Naive thymus-derived CD8-positive, alpha-beta T cell (primary cell): ENCODE data around the gene PLEKHG1. TPM values are rescaled to one million over a fixed set of nuclear protein-coding genes. Genes with fewer than 3 reads are reported as not detected.

ENCODE experiments used
- ATAC-seq, 2 donors: fragments of 150-1000 bp; cut with Tn5 transposase in 1 of 2; sonication (Bioruptor Pico), chemical (Tn5 transposase) in 1 of 2; 1 replicate in 1 of 2; 2 replicates in 1 of 2; pipeline ENCODE4 v1.10.0; 2021; ENCODE audit warnings: mild to moderate bottlenecking in 2 of 2, moderate library complexity in 2 of 2
- POLR2A ChIA-PET: fragments of 350-600 bp; sonication (Branson Sonifier 250); formaldehyde crosslinking; loops from one replicate; lab custom pipeline; 2021; ENCODE audit warnings: antibody characterized with exemption; lab: Charles Lee
- DNase-seq, 10 donors: peaks; one replicate each; pipeline versions ENCODE4 v3.0.0 to v3.0.0-alpha.2; 2020 to 2022
- H3K27ac Mint-ChIP-seq, 10 donors: one replicate each; pipeline ENCODE4 v1.8.0; 2020 to 2022; ENCODE audit warnings: mild to moderate bottlenecking in 10 of 10, mixed read lengths in 10 of 10, moderate library complexity in 4 of 10, inconsistent platforms in 1 of 10
- H3K27me3 Mint-ChIP-seq, 5 donors: one replicate each; pipeline ENCODE4 v1.8.0; 2021 to 2022; ENCODE audit warnings: mixed read lengths in 5 of 5
- H3K36me3 Mint-ChIP-seq, 3 donors: one replicate each; pipeline ENCODE4 v1.8.0; 2020 to 2022; ENCODE audit warnings: mixed read lengths in 3 of 3, mild to moderate bottlenecking in 2 of 3, inconsistent platforms in 1 of 3
- H3K4me1 Mint-ChIP-seq, 4 donors: one replicate each; pipeline ENCODE4 v1.8.0; 2021 to 2022; ENCODE audit warnings: mixed read lengths in 4 of 4
- H3K4me3 Mint-ChIP-seq, 10 donors: one replicate each; pipeline ENCODE4 v1.8.0; 2020 to 2022; ENCODE audit warnings: mild to moderate bottlenecking in 10 of 10, mixed read lengths in 10 of 10, moderate library complexity in 6 of 10, inconsistent platforms in 1 of 10
- H3K9me3 Mint-ChIP-seq, 9 donors: one replicate each; pipeline ENCODE4 v1.8.0; 2020 to 2022; ENCODE audit warnings: mixed read lengths in 9 of 9, mild to moderate bottlenecking in 3 of 9, inconsistent platforms in 1 of 9, moderate library complexity in 1 of 9
- polyA plus RNA-seq, 3 donors: library from polyadenylated mRNA; unstranded; fragments of 300-500 nt; fragmentation: Illumina TruSeq; gene quantifications; one replicate each; pipeline ENCODE4 v1.2.3, GENCODE V29; 2021
- total RNA-seq, 8 experiments: library from RNA in 2 of 8; stranded (reverse) in 2 of 8; gene quantifications; one replicate each; pipeline ENCODE4 v1.2.3 and lab custom pipeline; 2021 to 2026

The PLEKHG1 gene
- total and polyA plus RNA-seq, 5 experiments from 2014 or later, result 0.11 to 5.3 (median 2.8) TPM; not detected in 1

DNA sequence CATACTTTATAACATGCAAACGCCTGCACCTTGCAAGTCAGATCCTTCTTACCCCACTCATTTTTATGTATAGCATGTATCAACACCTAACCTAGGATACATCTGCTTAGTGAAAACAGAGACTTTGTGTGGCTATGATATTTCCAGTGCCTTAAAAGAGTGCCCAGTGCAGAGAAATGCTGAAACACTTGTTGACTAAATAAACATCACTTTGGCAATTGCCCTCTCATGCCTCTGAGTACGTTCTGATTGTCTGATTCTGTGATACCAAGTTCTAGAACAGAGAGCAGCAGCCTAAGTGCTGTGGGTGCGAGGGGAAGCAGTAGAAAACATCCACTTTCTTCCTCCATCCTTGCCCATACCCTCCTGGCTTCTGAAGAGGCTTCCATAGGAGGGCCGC is 13.6 kb downstream of the PLEKHG1 start:
- Mint-ChIP-seq H3K36me3 (no peaks in the 10 kb centered on the region), H3K4me1 (peaks cover 0 to 31% (median 0%) of the 10 kb centered on the region in 4 donors), H3K9me3 (no peaks in the 10 kb centered on the region), H3K27ac (no peak overlapping the region), H3K27me3 (peaks cover 3 to 34% (median 14%) of the 10 kb centered on the region in 5 donors), H3K4me3 (no peak overlapping the region)
- ATAC-seq, result no peak
- no peak for DNase-seq
- POLR2A ChIA-PET, result no interaction called here

DNA sequence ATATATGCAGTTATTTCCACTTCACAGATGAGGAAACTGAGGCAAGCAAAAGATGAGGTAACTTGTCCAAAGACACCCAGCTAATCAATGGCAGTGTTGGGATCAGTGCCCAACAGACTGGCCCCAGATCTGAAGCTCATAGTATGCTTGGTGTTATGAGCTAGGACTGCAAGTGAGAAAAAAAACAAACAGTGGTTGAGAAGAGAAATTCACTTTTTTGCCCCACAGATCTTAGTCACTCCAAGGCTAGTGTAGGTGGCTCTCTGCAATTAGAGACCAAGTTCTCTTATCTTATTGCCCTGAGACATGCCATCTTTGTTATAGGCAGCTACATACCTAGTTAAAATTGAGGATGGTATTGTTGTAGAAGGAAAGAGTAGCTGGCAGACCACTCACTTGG is 16.3 kb downstream of the PLEKHG1 start:
- Mint-ChIP-seq H3K9me3 (no peaks in the 10 kb centered on the region), H3K4me1 (peaks cover 0 to 42% (median 0%) of the 10 kb centered on the region in 4 donors), H3K4me3 (no peak overlapping the region), H3K27ac (no peak overlapping the region), H3K36me3 (no peaks in the 10 kb centered on the region), H3K27me3 (peaks cover 0 to 41% (median 14%) of the 10 kb centered on the region in 5 donors)
- ATAC-seq (peak in 1 of 2 donors; percentile 20), DNase-seq (no peak)
- POLR2A ChIA-PET, result no interaction called here

DNA sequence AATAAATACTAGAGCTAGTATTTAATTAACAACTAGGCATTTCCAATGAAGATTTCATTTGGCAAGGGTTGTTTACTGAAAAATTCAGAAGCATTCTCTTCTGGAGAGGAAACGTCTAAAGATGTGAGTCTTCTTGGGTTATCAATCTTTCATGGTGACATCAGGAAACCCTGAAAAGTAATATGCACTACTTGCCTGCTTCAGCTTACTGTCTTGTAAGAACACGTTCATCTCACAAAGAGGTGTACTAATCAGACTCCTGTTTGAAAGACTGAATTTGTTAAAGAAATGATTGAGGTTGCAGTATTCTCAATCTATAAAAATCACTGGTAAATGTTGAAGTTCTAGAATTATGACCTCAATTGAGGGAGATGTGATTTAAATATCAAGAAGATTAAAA is 16.9 kb downstream of the PLEKHG1 start:
- Mint-ChIP-seq H3K4me3 (no peak overlapping the region), H3K27me3 (peaks cover 0 to 43% (median 14%) of the 10 kb centered on the region in 5 donors), H3K36me3 (no peaks in the 10 kb centered on the region), H3K9me3 (no peaks in the 10 kb centered on the region), H3K4me1 (peaks cover 0 to 41% (median 0%) of the 10 kb centered on the region in 4 donors), H3K27ac (no peak overlapping the region)
- no peak for ATAC-seq
- DNase-seq, result no peak
- POLR2A ChIA-PET, result no interaction called here

DNA sequence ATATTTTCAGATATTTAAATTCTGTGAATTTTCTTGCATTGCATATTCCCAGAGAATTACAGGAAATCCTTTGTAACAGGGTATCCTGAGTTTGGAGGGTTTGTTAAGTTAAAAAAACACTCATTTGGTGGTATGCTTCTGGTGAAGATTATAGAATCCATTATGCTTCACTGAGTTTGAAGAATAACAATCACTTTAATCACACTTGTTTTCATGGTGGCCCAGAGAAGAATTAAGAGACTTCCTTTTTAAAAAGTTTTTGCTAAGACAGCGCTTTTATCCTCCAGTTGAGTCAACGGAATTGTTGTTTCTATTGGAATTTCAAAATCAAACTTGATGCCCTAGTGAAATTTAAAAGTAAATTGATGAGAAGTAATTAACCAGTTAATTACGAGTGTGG is 17.4 kb downstream of the PLEKHG1 start:
- ATAC-seq, result no peak
- no peak for DNase-seq
- Mint-ChIP-seq H3K27me3 (peaks cover 0 to 47% (median 14%) of the 10 kb centered on the region in 5 donors), H3K27ac (no peak overlapping the region), H3K4me1 (peaks cover 0 to 46% (median 0%) of the 10 kb centered on the region in 4 donors), H3K4me3 (no peak overlapping the region), H3K9me3 (no peaks in the 10 kb centered on the region), H3K36me3 (no peaks in the 10 kb centered on the region)
- POLR2A ChIA-PET, result no interaction called here

DNA sequence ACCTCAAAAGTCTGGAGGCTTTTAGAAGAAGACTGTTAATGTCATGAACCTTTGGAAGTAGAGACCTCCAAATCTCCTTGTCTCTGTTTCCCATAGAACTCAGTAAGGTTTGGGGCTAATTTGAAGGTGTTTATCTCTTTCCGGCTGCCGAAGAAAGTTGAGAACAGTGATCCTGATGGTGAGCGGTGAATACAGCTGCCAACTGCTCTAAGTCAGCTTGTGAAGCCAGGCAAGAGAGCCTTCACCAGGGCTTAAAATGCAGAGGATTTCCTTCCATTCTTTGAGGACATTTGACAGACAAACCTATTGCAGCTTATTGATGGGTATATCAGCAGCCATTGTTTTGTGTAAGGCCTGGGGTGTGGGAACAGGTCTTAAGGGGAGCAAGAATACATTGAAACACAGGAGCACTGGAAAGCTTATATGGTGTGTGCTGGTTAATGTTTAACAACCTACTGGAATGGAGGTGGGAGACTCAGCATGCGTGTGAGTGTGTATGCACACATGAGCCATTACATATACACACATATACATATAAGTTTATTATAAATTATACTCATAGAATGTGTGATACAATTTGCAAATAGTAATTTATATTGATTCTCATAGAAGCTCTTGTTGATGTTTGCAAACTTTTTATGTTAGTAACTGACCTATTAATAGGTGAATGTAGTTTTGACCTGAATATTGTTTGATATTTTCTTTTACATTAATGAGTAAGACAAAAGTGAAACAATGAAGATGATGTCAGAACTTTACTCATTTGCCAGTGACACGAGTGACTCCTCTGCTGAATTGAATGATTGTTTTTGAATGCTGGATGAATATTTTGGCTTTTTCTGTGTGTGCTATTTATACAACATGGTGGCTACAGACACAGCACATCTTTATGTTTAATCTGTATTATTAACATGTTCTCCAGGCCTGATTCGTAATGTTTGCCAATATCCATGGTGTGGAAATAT is 18.1 kb downstream of the PLEKHG1 start:
- ATAC-seq, result no peak
- POLR2A ChIA-PET, result no interaction called here
- H3K4me1 Mint-ChIP-seq, result peaks cover 0 to 52% (median 0%) of the 10 kb centered on the region in 4 donors

DNA sequence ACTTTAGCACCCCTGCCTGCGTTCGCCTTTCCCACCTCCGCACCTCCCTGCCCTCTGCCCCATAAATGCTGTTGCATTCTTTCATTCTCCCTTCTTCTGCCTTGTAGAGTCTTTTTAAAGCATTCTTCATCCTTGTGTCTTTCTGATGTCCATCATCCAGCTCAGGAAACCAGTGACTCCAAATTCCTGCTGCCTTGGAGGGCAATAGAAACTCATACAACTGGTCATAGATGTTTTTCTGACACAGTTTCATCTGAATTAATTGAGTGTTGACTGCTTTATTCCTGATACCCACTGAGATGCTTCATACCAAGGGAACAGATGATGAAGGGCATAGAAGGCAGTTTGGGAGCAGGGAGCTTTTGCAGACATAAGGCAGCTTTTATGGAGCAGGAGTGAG is 19.6 kb downstream of the PLEKHG1 start:
- H3K27ac Mint-ChIP-seq, result no peak overlapping the region
- DNase-seq (no peak), ATAC-seq (no peak)
- POLR2A ChIA-PET, result no interaction called here
- no peaks in the 10 kb centered on the region for H3K36me3 Mint-ChIP-seq
- H3K4me3 Mint-ChIP-seq, result no peak overlapping the region
- H3K4me1 Mint-ChIP-seq, result peaks cover 0 to 64% (median under 1%) of the 10 kb centered on the region in 4 donors
- peaks cover 0 to 36% (median 16%) of the 10 kb centered on the region in 5 donors for H3K27me3 Mint-ChIP-seq
- no peaks in the 10 kb centered on the region for H3K9me3 Mint-ChIP-seq

More for the DNA sequence above, 18.1 kb downstream of the PLEKHG1 start:
- Mint-ChIP-seq H3K36me3 (no peaks in the 10 kb centered on the region), H3K27me3 (peaks cover 0 to 45% (median 11%) of the 10 kb centered on the region in 5 donors), H3K27ac (no peak overlapping the region), H3K4me3 (no peak overlapping the region), H3K9me3 (no peaks in the 10 kb centered on the region)
- no peak for DNase-seq

DNA sequence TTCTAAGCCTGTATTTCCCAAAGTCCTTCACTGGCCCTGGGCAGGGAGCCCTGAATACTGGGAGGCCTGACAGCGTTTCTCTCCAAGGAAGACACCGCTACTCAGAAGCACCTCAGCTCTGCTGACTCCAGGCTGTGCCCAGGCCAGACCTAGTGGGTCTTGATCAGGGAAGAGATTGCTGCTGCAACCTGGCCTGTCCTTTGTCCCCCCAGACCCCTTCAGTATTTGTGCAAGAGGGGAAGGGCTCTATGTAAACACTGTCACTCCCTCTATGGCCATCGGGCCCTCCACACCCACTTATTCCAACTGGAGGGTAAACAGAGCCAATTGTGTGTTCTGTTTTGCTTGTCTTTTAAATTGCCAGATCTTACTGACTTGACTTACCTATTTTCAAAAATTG is 20.6 kb downstream of the PLEKHG1 start:
- DNase-seq (no peak), ATAC-seq (no peak)
- Mint-ChIP-seq H3K27ac (peak overlapping the region in 1 of 10 donors; percentile 1), H3K27me3 (peaks cover 1 to 36% (median 15%) of the 10 kb centered on the region in 5 donors), H3K4me3 (no peak overlapping the region), H3K9me3 (no peaks in the 10 kb centered on the region), H3K36me3 (no peaks in the 10 kb centered on the region), H3K4me1 (peaks cover 0 to 66% (median under 1%) of the 10 kb centered on the region in 4 donors)
- POLR2A ChIA-PET, result no interaction called here

DNA sequence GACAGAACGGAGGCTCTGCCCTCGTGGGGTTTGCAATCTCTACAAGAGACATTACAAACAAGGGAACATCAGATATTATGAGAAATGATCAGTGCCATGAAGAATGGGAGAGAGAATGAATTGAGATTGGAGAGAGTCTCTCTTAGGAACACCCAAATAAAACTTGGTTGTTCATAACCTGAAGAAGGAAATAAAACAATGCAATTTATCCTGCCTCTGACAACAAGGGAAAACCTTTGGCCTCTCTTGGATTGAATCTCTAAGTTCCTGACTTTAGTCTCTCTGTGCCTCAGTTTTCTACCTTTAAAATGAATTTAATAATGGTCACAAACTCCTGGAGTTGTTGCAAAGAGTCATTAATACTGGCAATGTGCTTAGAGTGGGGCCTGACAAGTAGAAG is 21.1 kb downstream of the PLEKHG1 start:
- Mint-ChIP-seq H3K4me1 (peaks cover 0 to 66% (median under 1%) of the 10 kb centered on the region in 4 donors), H3K4me3 (peak overlapping the region in 1 of 10 donors; percentile 12), H3K9me3 (no peaks in the 10 kb centered on the region), H3K27me3 (peaks cover 2 to 41% (median 15%) of the 10 kb centered on the region in 5 donors), H3K27ac (peak overlapping the region in 1 of 10 donors; percentile 1), H3K36me3 (no peaks in the 10 kb centered on the region)
- POLR2A ChIA-PET, result interaction anchor here (0.6 kb wide), 1 partner anchor 129 kb away, joined by 3 read pairs; no protein-coding TSS in a partner anchor
- no peak for ATAC-seq
- DNase-seq, result no peak

DNA sequence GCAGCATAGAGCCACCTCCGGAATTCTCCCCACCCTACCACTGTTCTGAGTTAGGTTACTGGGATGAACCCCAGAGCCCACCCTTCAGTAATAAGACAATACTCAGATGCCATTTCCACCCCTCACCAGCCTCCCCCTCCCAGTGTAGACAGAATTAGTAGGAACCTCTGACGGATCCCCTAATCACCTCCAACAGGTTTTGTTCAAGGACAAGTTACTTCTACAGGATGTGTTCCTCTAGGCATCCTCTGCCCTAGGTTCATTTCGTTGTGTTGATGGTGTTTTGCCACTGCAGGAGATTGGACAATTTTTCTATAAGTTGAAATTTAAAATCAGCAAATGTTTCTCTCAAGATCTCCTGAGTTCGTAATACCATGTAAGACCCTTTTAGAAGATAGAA is 22.8 kb downstream of the PLEKHG1 start:
- DNase-seq, result no peak
- Mint-ChIP-seq H3K36me3 (no peaks in the 10 kb centered on the region), H3K27me3 (peaks cover 2 to 45% (median 15%) of the 10 kb centered on the region in 5 donors), H3K9me3 (no peaks in the 10 kb centered on the region), H3K4me3 (no peak overlapping the region), H3K27ac (peak overlapping the region in 2 of 10 donors; percentile 47 to 85), H3K4me1 (peaks cover 0 to 62% (median under 1%) of the 10 kb centered on the region in 4 donors)
- ATAC-seq, result no peak
- POLR2A ChIA-PET, result no interaction called here

DNA sequence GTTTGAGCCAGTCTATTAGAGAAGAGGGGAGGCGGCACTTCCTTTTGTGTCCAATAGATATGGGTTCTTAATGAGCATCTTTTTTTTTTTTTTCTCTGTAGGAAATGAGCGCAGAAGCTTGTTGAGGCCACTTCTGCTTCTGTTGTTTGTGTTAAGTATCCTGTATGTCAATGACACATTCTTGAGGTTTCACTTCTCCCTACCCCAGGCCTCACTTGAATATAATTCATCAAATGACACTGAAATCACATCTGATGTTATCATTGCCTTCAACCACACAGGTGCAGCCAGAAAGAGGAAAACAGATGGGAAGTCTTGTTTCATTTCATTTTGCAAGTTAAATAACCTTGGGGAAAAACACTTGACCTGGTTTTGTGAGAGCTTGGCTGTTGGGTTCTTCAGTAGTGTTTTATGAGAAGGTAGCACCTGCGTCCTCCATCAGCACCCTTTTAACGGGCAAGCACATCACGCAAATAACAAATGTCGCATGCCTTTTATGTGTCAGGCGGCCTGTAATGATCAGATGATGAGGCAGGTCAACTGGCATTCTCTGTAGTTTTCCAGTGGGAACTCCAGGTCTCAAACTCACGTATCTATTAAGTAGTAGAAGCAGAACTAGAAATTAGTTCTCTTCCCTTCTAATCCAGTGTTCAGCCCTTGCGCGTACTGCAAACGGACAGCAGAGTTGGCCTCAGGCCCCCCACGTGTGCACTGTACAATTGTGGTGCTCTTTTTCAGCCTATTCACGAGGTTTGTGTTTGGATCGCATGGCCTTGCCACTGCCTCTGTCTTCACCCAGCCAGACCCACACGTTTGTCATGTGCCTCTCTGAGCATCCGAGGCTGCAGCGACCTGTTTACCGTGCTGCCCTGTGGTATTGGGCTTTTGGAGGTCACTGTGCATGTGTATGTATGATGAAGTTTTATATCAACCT is 23.5 kb downstream of the PLEKHG1 start:
- peaks cover 0 to 59% (median under 1%) of the 10 kb centered on the region in 4 donors for H3K4me1 Mint-ChIP-seq
- H3K27ac Mint-ChIP-seq, result peak overlapping the region in 3 of 10 donors; percentile 45 to 85 (median 47)
- H3K4me3 Mint-ChIP-seq, result peak overlapping the region in 1 of 10 donors; percentile 43
- no peaks in the 10 kb centered on the region for H3K9me3 Mint-ChIP-seq
- peak in 1 of 10 donors; percentile 16 for DNase-seq
- peaks cover 2 to 45% (median 15%) of the 10 kb centered on the region in 5 donors for H3K27me3 Mint-ChIP-seq
- POLR2A ChIA-PET, result interaction anchor here (0.7 kb wide), 1 partner anchor 15 kb away, joined by 3 read pairs; no protein-coding TSS in a partner anchor
- ATAC-seq, result peak in 1 of 2 donors; percentile 74
- no peaks in the 10 kb centered on the region for H3K36me3 Mint-ChIP-seq

DNA sequence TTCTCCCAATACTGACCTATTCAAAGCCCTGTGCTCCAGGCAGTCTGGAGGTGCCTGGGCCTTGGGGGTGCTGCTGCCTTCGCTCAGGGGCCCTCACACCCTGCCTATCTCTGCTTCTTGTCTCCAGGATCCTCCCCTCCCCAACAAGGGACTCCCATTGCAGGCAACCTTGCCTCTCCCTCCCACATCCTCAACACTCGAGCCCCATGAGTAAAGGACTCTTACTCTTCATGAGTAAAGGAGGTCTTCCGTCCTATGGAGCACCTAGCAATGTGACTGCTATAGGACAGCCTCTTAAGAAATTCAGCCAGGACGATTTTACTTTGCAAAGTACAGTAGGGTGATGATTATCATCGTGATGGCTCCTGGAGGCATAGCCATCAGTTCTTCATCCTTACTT is 24.5 kb downstream of the PLEKHG1 start:
- peaks cover 0 to 61% (median under 1%) of the 10 kb centered on the region in 4 donors for H3K4me1 Mint-ChIP-seq
- H3K4me3 Mint-ChIP-seq, result no peak overlapping the region
- ATAC-seq (no peak), DNase-seq (no peak)
- POLR2A ChIA-PET, result no interaction called here
- H3K27ac Mint-ChIP-seq, result peak overlapping the region in 2 of 10 donors; percentile 1 to 85
- H3K9me3 Mint-ChIP-seq, result no peaks in the 10 kb centered on the region
- peaks cover 2 to 42% (median 15%) of the 10 kb centered on the region in 5 donors for H3K27me3 Mint-ChIP-seq
- H3K36me3 Mint-ChIP-seq, result no peaks in the 10 kb centered on the region

DNA sequence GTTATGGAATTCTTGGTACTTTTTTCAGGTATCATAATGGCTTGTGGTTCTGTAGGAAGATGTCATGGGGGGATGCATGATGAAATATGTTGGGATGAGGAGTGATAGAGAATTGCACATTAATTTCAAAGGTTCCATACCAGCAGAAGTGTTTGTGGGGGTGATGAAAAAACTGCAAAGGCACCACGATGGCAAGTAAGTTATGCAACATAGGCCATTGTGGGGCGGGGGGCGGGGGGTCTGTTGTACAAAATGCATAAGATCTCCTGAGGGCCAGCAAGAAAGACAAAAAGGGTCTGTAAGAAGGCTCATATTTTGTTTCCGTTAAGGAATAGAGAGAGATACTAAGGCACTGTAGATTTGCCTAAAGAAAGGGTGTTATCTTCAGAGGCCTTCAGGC is 26.2 kb downstream of the PLEKHG1 start:
- no peak for ATAC-seq
- H3K36me3 Mint-ChIP-seq, result no peaks in the 10 kb centered on the region
- H3K27ac Mint-ChIP-seq, result no peak overlapping the region
- H3K4me1 Mint-ChIP-seq, result peaks cover 0 to 59% (median under 1%) of the 10 kb centered on the region in 4 donors
- no peaks in the 10 kb centered on the region for H3K9me3 Mint-ChIP-seq
- POLR2A ChIA-PET, result no interaction called here
- H3K27me3 Mint-ChIP-seq, result peaks cover 2 to 39% (median 12%) of the 10 kb centered on the region in 5 donors
- DNase-seq, result no peak
- H3K4me3 Mint-ChIP-seq, result no peak overlapping the region
